ENCODE measurements around the gene CYB5A.
"Not testable (repeated sequence)": the region's sequence is repeated elsewhere in the genome, so short reads cannot be mapped to it uniquely, and the experiment has no call there.

The CYB5A gene, protein sequence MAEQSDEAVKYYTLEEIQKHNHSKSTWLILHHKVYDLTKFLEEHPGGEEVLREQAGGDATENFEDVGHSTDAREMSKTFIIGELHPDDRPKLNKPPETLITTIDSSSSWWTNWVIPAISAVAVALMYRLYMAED

DNA sequence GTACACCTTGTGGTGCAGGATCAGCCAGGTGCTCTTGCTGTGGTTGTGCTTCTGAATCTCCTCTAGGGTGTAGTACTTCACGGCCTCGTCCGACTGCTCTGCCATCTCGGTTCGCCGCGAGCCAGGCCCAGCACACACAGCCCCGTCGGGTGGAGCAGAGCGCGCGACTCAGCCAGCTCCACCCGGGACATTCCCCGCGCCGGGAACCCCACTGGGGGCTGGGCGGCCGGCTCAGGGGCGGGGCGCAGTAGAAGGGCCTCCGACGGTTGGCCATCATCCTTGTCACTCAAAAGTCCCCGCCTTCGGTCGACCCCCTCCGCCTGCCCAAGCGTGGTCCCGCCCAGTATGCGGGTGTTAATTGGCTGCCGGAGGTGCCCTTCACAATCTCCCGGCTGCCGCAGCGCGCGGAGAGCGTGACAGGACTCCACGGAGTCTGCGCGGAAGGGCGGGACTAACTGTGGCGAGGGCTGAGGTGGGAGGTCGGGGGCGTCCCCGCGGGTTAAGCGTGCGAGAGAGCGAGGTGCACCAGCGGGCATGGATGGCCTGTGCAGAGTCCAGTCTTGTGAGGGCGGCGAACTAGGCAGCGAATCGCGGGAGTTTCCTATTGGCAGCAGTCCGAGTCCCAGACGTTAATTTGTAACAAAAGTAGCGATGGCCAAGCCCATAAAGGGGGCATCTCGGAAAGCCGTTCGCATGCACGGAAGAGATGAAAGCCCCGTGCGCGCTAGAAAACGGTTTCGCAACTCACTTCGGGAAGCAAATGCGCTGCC lies at the start of gene CYB5A:
TSS of gene CYB5A (minus strand) at position 193 of the 770 bp plus-strand sequence. CDS start at position 105, 88 bp downstream.
- Mint-ChIP-seq H3K36me3 (peaks cover 2 to 3% of the 10 kb centered on the region in 2 donors), H3K27me3 (no peaks in the 10 kb centered on the region), H3K4me1 (peaks cover 14 to 26% of the 10 kb centered on the region in 2 donors), H3K27ac (peak within 1 kb of the TSS; percentile 94), H3K4me3 (peak within 1 kb of the TSS; percentile 93 to 95), H3K9me3 (no peaks in the 10 kb centered on the region)
- ATAC-seq (replicated peaks) (peak; percentile 97 to 98), DNase-seq (peak; percentile 100)

DNA sequence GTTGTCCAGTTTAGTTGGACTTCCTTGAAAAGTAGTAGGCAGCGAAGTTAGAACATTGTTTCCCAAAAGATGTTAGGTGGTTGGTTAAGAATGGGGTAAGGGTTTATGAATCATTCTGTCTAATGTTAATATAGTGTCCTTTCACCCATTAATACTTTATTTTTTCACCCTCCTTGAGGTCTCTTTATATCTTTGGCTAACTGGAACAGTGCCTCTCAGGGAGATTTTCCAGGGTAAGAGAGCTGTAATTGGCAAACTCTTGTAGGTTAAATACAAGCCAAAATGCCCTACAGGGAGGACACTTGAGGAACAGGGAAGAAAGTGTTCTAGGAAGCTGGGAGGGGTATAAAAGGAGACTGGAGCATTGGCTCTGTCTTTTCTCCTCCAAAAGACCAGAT lies 46.1 kb upstream of the CYB5A start:
- Mint-ChIP-seq H3K9me3 (no peaks in the 10 kb centered on the region), H3K27me3 (no peaks in the 10 kb centered on the region), H3K4me1 (peaks cover 13 to 19% of the 10 kb centered on the region in 2 donors), H3K4me3 (no peak overlapping the region), H3K27ac (no peak overlapping the region), H3K36me3 (no peaks in the 10 kb centered on the region)
- no peak for DNase-seq
- ATAC-seq (replicated peaks): no peak

DNA sequence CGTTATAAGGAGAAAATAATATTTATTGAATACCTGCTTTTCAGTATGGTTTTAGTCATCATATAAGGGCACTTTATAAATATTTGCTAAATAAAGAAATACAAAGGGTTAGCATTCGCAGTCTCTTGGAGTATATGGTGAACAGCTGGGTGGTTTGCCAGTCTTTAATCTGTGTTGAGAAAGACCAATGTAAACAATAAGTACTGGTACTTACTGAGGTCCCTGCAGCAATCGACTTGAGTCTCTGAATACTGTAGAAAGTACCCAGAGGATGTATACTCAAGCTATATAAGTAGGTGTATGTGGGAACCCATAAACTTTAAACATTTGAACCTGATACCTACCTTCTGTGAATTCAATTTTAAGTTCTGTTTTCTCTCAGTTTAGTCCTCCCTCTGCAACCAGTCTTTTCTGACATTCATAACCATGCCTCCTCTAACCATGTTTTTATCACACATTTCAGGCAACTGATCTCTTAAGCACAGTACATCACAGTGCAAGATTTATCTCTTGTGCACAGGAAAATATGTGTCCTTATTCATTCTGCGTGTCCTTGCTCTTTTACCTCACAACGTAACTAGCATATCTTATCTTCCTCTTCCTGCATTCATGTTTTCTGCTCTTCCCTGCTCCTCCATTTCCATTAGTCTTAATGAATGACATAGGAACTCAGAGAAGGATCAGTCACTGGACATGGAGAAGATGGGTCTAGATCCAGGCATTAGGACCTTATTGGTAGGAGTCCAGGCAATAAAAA lies 45.6 kb upstream of the CYB5A start:
- Mint-ChIP-seq H3K4me3 (no peak overlapping the region), H3K36me3 (peaks cover 1 to 3% of the 10 kb centered on the region in 2 donors), H3K9me3 (peaks cover 0 to 3% of the 10 kb centered on the region in 2 donors), H3K27me3 (no peaks in the 10 kb centered on the region), H3K27ac (no peak overlapping the region), H3K4me1 (peaks cover 12 to 19% of the 10 kb centered on the region in 2 donors)
- no peak for DNase-seq
- ATAC-seq (replicated peaks): no peak

DNA sequence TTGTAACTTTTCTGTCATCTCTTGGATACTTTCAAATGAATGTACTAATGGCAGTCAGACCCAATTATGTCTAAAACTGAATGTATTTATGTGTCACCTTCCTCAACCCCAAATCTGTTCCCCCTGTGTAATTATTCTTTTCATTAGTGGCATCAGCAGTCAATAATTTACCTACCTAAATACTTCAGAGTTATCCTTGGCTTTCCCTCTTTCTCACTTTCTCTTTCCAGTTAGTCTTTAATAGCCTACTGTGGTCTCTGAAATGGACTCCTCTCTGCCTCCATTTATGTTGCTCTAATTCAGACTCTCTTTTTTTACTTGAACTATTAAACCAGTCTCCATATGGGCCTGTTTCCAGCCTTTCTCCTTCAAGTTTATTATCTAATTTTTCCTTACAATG lies 44.9 kb upstream of the CYB5A start:
- Mint-ChIP-seq H3K4me3 (no peak overlapping the region), H3K36me3 (peaks cover 1 to 4% of the 10 kb centered on the region in 2 donors), H3K27me3 (no peaks in the 10 kb centered on the region), H3K4me1 (peaks cover 10 to 19% of the 10 kb centered on the region in 2 donors), H3K9me3 (peaks cover 0 to 5% of the 10 kb centered on the region in 2 donors), H3K27ac (no peak overlapping the region)
- ATAC-seq (replicated peaks) (no peak), DNase-seq (no peak)

DNA sequence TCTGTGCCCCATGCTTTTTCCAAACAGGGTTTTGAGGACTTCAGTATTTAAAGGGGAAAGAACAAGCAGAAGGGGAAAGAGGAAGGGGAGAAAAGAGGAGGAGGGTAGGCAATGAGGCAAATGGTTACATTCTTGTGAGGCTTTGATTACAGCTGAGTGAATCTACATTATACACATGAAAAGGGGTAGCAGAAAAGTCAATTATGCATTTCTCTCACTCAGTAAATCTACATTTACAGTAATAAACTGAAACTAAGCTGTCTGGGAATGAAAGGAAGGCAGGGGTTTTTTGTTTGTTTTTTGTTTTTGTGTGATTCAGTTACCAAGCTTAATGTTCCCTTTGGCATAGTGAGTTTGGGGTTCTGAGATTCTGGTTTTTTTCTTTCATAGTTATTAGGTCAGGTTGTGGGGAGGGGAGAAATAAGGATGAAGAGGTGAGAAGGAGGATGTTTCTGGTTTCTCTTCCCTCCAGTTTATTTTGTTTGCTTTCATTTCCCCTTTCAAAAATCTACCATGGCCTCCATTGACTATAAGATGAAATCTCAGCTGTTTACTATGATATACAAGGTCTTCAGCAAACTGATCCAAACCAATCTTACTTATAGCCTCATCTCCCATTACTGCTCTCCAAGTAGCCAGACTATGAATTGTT lies 42.6 kb upstream of the CYB5A start:
- Mint-ChIP-seq H3K9me3 (peaks cover 0 to 5% of the 10 kb centered on the region in 2 donors), H3K27me3 (no peaks in the 10 kb centered on the region), H3K4me3 (no peak overlapping the region), H3K27ac (peak overlapping the region; percentile 10), H3K4me1 (peaks cover 10 to 19% of the 10 kb centered on the region in 2 donors), H3K36me3 (peaks cover 1 to 4% of the 10 kb centered on the region in 2 donors)
- no peak for DNase-seq
- peak; percentile 81 for ATAC-seq (replicated peaks)

DNA sequence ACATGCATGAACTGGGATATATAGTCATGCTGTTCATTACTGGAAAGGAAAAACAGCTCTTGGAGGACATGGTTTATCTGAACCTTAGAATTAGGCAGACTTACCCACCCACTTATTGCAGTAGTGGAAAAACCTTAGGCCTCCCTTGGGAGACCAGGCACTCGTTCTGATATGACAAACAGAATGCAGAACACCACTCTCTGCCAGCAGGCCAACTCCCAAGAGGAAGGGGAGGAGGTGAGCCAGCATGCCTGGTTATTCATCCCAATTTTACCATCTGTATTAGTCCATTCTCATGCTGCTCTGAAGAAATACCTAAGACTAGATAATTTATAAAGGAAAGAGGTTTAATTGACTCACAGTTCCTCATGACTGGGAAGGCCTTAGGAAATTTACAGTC lies 41.3 kb upstream of the CYB5A start:
- Mint-ChIP-seq H3K9me3 (peaks cover 0 to 5% of the 10 kb centered on the region in 2 donors), H3K4me3 (no peak overlapping the region), H3K36me3 (peaks cover 1 to 4% of the 10 kb centered on the region in 2 donors), H3K27me3 (no peaks in the 10 kb centered on the region), H3K27ac (no peak overlapping the region), H3K4me1 (peaks cover 10 to 19% of the 10 kb centered on the region in 2 donors)
- DNase-seq: no peak
- ATAC-seq (replicated peaks): no peak

DNA sequence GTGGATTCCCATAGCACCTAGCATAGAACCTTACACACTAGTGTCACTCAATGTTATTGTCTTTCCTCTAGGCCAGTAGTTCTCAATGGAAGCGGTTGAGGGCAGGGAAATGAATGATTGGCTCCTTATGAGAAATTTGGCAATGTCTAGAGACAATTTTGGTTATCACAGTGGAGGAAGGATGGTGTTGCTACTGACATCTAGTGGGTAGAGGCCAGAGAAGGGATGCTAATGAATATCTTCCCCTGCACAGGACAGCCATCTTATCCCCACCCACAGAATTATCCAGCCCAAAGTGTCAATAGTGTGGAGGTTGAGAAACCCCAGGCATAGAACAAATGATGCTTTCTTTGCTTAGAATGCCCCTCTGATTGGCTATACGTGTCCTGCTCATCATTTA lies 39.6 kb upstream of the CYB5A start:
- ATAC-seq (replicated peaks) (no peak), DNase-seq (no peak)
- Mint-ChIP-seq H3K4me3 (no peak overlapping the region), H3K27ac (no peak overlapping the region), H3K36me3 (peaks cover 1 to 4% of the 10 kb centered on the region in 2 donors), H3K9me3 (peaks cover 0 to 5% of the 10 kb centered on the region in 2 donors), H3K4me1 (peaks cover 10 to 19% of the 10 kb centered on the region in 2 donors), H3K27me3 (no peaks in the 10 kb centered on the region)

DNA sequence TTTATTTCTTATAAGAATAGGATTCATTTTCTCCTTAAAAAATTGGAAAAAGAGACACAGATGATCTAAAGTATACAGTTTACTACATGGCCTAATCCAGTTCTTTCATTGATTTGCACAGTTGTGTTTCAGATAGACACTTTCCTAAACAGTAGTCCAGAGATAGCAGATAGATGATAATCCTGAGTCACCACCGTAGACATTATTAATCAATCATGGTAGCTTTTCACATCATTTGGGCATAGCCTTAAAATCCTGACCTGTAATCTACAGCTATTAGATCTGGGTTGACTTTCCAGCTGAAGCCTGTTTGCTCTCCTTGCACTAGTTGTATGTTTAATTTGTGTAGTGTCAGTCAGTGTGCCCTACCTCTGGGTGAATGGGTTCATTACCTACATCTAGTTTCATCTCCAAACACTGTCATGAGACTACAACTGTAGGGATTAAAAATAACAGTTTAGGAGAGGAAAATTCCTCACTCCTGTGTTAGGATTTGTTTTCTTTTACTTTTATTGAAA lies 38.0 kb upstream of the CYB5A start:
- Mint-ChIP-seq H3K4me3 (no peak overlapping the region), H3K9me3 (peaks cover 0 to 5% of the 10 kb centered on the region in 2 donors), H3K36me3 (peaks cover 1 to 4% of the 10 kb centered on the region in 2 donors), H3K27ac (no peak overlapping the region), H3K27me3 (peaks cover 0 to 4% of the 10 kb centered on the region in 2 donors), H3K4me1 (peaks cover 8 to 15% of the 10 kb centered on the region in 2 donors)
- ATAC-seq (replicated peaks): no peak
- DNase-seq: no peak

DNA sequence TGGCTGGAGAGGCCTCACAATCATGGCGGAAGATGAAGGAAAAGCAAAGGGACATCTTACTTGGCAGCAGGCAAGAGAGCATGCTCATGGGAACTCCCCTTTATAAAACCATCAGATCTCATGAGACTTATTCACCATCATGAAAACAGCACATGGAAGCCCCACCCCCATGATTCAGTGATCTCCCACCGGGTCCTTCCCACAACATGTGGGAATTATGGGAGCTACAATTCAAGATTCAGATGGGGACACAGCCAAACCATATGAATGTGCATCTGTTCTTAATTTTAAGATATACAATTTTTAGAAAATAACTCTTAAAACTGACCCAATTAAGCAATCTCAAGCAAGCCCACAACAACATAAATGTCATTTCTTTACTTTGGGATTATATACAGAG lies 36.4 kb upstream of the CYB5A start:
- Mint-ChIP-seq H3K4me3 (no peak overlapping the region), H3K9me3 (peaks cover 0 to 5% of the 10 kb centered on the region in 2 donors), H3K27ac (no peak overlapping the region), H3K27me3 (peaks cover 0 to 4% of the 10 kb centered on the region in 2 donors), H3K4me1 (no peaks in the 10 kb centered on the region), H3K36me3 (peaks cover 1 to 4% of the 10 kb centered on the region in 2 donors)
- ATAC-seq (replicated peaks) (no peak), DNase-seq (no peak)

DNA sequence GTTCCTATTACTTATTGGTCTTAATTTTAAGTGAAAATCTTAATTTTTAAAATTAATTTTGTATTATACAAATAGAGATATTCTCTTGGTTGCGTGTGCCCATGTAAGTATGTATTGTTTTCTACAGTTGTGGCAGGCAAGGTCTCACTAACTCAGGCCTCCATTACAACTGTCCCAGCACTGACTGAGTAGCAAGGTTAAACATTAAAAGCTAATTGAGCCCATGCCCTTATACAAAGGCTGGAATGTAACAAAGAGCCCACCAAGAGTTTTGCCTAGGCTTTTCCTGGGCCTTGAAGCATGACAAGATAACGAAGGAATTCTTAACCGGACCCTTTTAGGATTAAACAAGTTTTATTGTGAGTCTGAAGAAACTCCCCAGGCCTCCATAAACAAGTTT lies 35.0 kb upstream of the CYB5A start:
- not testable (repeated sequence) for H3K27me3 Mint-ChIP-seq; H3K27ac Mint-ChIP-seq; H3K4me1 Mint-ChIP-seq; H3K36me3 Mint-ChIP-seq; DNase-seq; ATAC-seq (replicated peaks); H3K9me3 Mint-ChIP-seq; H3K4me3 Mint-ChIP-seq

DNA sequence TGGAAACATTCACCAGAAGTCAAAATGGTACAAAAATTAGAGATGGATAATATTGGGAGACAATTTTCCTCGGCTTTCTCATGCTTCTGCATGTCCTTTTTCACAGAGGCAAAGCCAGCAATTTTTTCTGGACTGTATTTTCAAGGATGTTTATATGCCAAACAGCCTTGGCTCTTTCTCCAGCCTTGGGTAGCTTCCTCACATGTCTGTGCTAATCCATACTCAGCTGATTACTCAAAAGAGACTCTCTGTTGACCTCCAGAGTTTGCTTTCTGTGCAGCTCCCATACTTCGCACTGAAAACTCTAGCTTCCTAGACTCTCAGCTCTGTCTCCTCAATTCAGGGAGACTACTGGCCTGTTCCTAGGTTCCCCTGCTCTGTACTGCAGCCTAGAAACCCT lies 34.5 kb upstream of the CYB5A start:
- Mint-ChIP-seq H3K36me3 (no peaks in the 10 kb centered on the region), H3K4me3 (no peak overlapping the region), H3K9me3 (no peaks in the 10 kb centered on the region), H3K4me1 (no peaks in the 10 kb centered on the region), H3K27me3 (peaks cover 0 to 4% of the 10 kb centered on the region in 2 donors), H3K27ac (no peak overlapping the region)
- ATAC-seq (replicated peaks) (no peak), DNase-seq (no peak)

DNA sequence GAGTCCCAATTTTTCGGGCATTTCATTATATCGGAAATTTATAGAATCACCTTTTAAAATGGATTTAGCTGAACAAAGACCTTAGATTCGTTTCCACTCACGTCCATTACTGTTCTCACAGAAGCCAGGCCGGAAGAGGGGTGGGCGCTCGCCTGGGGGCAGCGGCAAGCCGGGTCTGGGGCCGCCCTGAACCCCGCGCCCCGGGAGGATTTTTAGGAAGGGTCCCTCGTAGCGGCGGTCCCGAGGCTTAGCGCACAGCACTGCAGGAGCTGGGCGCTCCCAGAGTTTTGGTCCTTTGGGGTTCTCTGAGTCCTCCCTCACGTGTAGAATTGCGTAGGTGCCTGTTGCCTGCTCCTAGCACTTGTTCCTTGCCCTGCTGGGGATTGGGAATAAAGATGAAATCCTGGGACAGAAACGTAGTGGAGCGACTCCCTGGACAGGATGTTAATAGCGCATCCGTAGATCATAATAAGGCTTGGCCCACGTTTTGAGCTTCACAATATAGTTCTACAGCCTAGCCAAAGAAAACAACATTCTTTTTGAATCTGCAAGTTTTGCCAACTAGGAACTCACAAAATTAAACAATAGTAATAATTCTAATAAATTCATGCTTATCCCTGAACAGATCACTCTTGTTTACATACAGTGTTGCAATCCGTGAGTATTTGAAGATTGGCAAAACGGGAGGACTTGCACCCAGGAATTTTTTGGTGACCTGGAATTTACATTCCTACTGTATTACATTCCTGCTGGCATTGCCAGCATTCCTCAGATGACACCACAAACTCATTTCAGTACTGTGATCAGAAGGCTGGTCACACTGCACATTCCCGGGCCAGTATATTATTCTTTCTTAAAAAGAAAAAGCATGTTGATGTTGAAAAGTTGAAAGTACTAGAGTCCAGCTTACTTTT lies 24.8 kb upstream of the CYB5A start:
- peaks cover 5% of the 10 kb centered on the region in 2 donors for H3K9me3 Mint-ChIP-seq
- H3K27ac Mint-ChIP-seq: no peak overlapping the region
- peaks cover 0 to 6% of the 10 kb centered on the region in 2 donors for H3K27me3 Mint-ChIP-seq
- no peaks in the 10 kb centered on the region for H3K36me3 Mint-ChIP-seq
- H3K4me3 Mint-ChIP-seq: no peak overlapping the region
- DNase-seq: no peak
- ATAC-seq (replicated peaks): no peak
- H3K4me1 Mint-ChIP-seq: no peaks in the 10 kb centered on the region

Data from stimulated activated naive B cell treated with anti-CD40 and anti-IgM and Interleukin-4, amounts not matched to agents 10 μg/mL and 1 μg/mL and 100 μg/mL, for 72 hours (primary cell).